ENCODE results near the gene SOX15.
"Not testable (repeated sequence)": the region's sequence is repeated elsewhere in the genome, so short reads cannot be mapped to it uniquely, and the experiment has no call there.

DNA sequence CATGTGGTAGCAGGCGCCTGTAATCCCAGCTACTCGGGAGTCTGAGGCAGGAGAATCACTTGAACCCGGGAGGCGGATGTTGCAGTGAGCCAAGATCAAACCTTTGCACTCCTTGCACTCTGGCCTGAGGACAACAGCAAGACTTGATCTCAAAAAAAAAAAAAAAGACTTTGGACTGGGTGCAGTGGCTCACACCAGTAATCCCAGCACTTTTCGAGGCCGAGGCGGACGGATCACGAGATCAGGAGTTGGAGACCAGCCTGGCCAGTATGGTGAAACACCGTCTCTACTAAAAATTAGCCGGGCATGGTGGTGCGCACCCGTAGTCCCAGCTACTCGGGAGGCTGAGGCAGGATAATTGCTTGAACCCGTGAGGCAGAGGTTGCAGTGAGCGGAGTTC, 35.9 kb upstream of the SOX15 start:
- TF ChIP-seq, protein P1, sequence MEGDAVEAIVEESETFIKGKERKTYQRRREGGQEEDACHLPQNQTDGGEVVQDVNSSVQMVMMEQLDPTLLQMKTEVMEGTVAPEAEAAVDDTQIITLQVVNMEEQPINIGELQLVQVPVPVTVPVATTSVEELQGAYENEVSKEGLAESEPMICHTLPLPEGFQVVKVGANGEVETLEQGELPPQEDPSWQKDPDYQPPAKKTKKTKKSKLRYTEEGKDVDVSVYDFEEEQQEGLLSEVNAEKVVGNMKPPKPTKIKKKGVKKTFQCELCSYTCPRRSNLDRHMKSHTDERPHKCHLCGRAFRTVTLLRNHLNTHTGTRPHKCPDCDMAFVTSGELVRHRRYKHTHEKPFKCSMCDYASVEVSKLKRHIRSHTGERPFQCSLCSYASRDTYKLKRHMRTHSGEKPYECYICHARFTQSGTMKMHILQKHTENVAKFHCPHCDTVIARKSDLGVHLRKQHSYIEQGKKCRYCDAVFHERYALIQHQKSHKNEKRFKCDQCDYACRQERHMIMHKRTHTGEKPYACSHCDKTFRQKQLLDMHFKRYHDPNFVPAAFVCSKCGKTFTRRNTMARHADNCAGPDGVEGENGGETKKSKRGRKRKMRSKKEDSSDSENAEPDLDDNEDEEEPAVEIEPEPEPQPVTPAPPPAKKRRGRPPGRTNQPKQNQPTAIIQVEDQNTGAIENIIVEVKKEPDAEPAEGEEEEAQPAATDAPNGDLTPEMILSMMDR (IDR thresholded peaks at IDR 0.05): not testable (repeated sequence)
- peak in 1 of 2 donors; percentile 22 for TF ChIP-seq POLR2A (IDR thresholded peaks at IDR 0.05)

Measured in Peyer's patch (tissue), 4 donors.